ENCODE data around the gene TCN2. TPM values are rescaled to one million over a fixed set of nuclear protein-coding genes. Genes with fewer than 3 reads are reported as not detected.

TCN2 gene
- total RNA-seq, 2 donors from 2014 or later, result 9.3 to 27.0 TPM

- no peak overlapping the region for H3K27ac ChIP-seq
- intact Hi-C loops (cut with DNase I), result no loop called here
- no peaks in the 10 kb centered on the region for H3K36me3 ChIP-seq
- no peaks in the 10 kb centered on the region for H3K4me1 ChIP-seq
- DNase-seq, result no peak
- no peaks in the 10 kb centered on the region for H3K27me3 ChIP-seq
- H3K9me3 ChIP-seq, result no peaks in the 10 kb centered on the region
- TF ChIP-seq CTCF (IDR thresholded peaks at IDR 0.05), result no peak
- H3K9ac ChIP-seq (ENCODE audit: low read depth in 2 of 2, low read length in 2 of 2), result no peak overlapping the region
- no peak overlapping the region for H3K4me3 ChIP-seq
These were observed 38.7 kb upstream of the TCN2 start for GRCh38 chr22:30568137-30568805.

GRCh38 chr22:30569674-30570202 is 37.2 kb upstream of the TCN2 start:
- Histone ChIP-seq H3K4me1 (no peaks in the 10 kb centered on the region), H3K9ac (ENCODE audit: low read depth in 2 of 2, low read length in 2 of 2) (no peak overlapping the region), H3K9me3 (no peaks in the 10 kb centered on the region), H3K27ac (no peak overlapping the region), H3K27me3 (no peaks in the 10 kb centered on the region), H3K4me3 (no peak overlapping the region), H3K36me3 (no peaks in the 10 kb centered on the region)
- intact Hi-C loops (cut with DNase I), result no loop called here
- TF ChIP-seq CTCF (IDR thresholded peaks at IDR 0.05), result no peak
- no peak for DNase-seq

GRCh38 chr22:30572210-30572609 is 34.8 kb upstream of the TCN2 start:
- TF ChIP-seq CTCF (IDR thresholded peaks at IDR 0.05), result no peak
- no peak overlapping the region for H3K4me3 ChIP-seq

GRCh38 chr22:30572840-30573593 is 34.0 kb upstream of the TCN2 start:
- TF ChIP-seq CTCF (IDR thresholded peaks at IDR 0.05), result no peak

More at GRCh38 chr22:30572210-30572609, 34.8 kb upstream of the TCN2 start:
- intact Hi-C loops (cut with DNase I), result no loop called here
- Histone ChIP-seq H3K27ac (no peak overlapping the region), H3K36me3 (no peaks in the 10 kb centered on the region), H3K27me3 (no peaks in the 10 kb centered on the region), H3K4me1 (no peaks in the 10 kb centered on the region), H3K9ac (ENCODE audit: low read depth in 2 of 2, low read length in 2 of 2) (peak overlapping the region in 1 of 2 donors; percentile 48), H3K9me3 (no peaks in the 10 kb centered on the region)
- DNase-seq, result no peak

GRCh38 chr22:30573594-30574094 is 33.3 kb upstream of the TCN2 start:
- Histone ChIP-seq H3K36me3 (no peaks in the 10 kb centered on the region), H3K4me1 (no peaks in the 10 kb centered on the region), H3K9me3 (no peaks in the 10 kb centered on the region), H3K9ac (ENCODE audit: low read depth in 2 of 2, low read length in 2 of 2) (peak overlapping the region in 1 of 2 donors; percentile 63), H3K27ac (peak overlapping the region; percentile 62), H3K27me3 (no peaks in the 10 kb centered on the region), H3K4me3 (no peak overlapping the region)
- intact Hi-C loops (cut with DNase I), result no loop called here
- DNase-seq, result peak; percentile 63
- no peak for TF ChIP-seq CTCF (IDR thresholded peaks at IDR 0.05)

More at GRCh38 chr22:30572840-30573593, 34.0 kb upstream of the TCN2 start:
- Histone ChIP-seq H3K9ac (ENCODE audit: low read depth in 2 of 2, low read length in 2 of 2) (peak overlapping the region in 1 of 2 donors; percentile 63), H3K4me3 (no peak overlapping the region), H3K27me3 (no peaks in the 10 kb centered on the region), H3K27ac (peak overlapping the region; percentile 62), H3K4me1 (no peaks in the 10 kb centered on the region), H3K9me3 (no peaks in the 10 kb centered on the region), H3K36me3 (no peaks in the 10 kb centered on the region)
- intact Hi-C loops (cut with DNase I), result no loop called here
- peak; percentile 81 for DNase-seq
